Caco-2 (cell line): ENCODE measurements around the gene SCOC. TPM values are rescaled to one million over a fixed set of nuclear protein-coding genes. Genes with fewer than 3 reads are reported as not detected.

Source experiments
- BruUV-seq: library from RNA; stranded (reverse); fragments of 400-500 nt; replicated peaks from 2 replicates; lab custom pipeline; 2021; lab: Mats Ljungman, UMichigan
- CTCF ChIA-PET: fragments of 300-600 bp; sonication (Branson Sonifier 250); formaldehyde crosslinking; loops from one replicate; lab custom pipeline; 2022; ENCODE audit warnings: antibody characterized with exemption; lab: Charles Lee
- POLR2A ChIA-PET: fragments of 300-600 bp; sonication (Branson Sonifier 250); formaldehyde crosslinking; loops from one replicate; lab custom pipeline; 2022; ENCODE audit warnings: antibody characterized with exemption; lab: Charles Lee
- DNase-seq, 2 experiments: peaks; one replicate each; pipeline versions ENCODE4 v3.0.0 to v3.0.0-alpha.2; 2020 to 2022
- H3K27me3 ChIP-seq: replicated peaks from 2 replicates; pipeline ENCODE4 v1.6.0; 2011; ENCODE audit warnings: low read length; ENCODE audit not compliant: control insufficient read depth, insufficient read depth
- H3K36me3 ChIP-seq: 2 replicates; pipeline ENCODE4 v1.5.1; 2011; ENCODE audit warnings: low read length; ENCODE audit not compliant: control insufficient read depth, insufficient read depth
- H3K4me1 ChIP-seq: fragments of 250-450 bp; sonication (Bioruptor Pico); 2 replicates; pipeline ENCODE4 v1.5.1; 2020; ENCODE audit warnings: mild to moderate bottlenecking
- H3K4me3 ChIP-seq: 2 replicates; pipeline ENCODE4 v1.5.1; 2011; ENCODE audit warnings: low read depth, mild to moderate bottlenecking, control low read depth, low read length
- H3K9me3 ChIP-seq: fragments of 250-450 bp; sonication (Bioruptor Pico); 2 replicates; pipeline ENCODE4 v1.5.1; 2020; ENCODE audit warnings: mild to moderate bottlenecking, moderate library complexity
- H3K27ac Mint-ChIP-seq: one replicate; pipeline ENCODE4 v1.8.0; 2022; ENCODE audit warnings: mixed read lengths; ENCODE audit not compliant: unreplicated experiment
- H3K27me3 Mint-ChIP-seq: one replicate; pipeline ENCODE4 v1.8.0; 2022; ENCODE audit warnings: mixed read lengths; ENCODE audit not compliant: insufficient read depth, unreplicated experiment
- H3K36me3 Mint-ChIP-seq: one replicate; pipeline ENCODE4 v1.8.0; 2022; ENCODE audit warnings: mild to moderate bottlenecking, mixed read lengths; ENCODE audit not compliant: insufficient read depth, unreplicated experiment
- H3K4me1 Mint-ChIP-seq: one replicate; pipeline ENCODE4 v1.8.0; 2022; ENCODE audit warnings: low read depth, mixed read lengths; ENCODE audit not compliant: unreplicated experiment
- H3K4me3 Mint-ChIP-seq: one replicate; pipeline ENCODE4 v1.8.0; 2022; ENCODE audit warnings: mild to moderate bottlenecking, moderate library complexity, mixed read lengths; ENCODE audit not compliant: unreplicated experiment
- H3K9me3 Mint-ChIP-seq: one replicate; pipeline ENCODE4 v1.8.0; 2022; ENCODE audit warnings: mixed read lengths; ENCODE audit not compliant: unreplicated experiment
- intact Hi-C: fragments of 100-400 bp; cut with micrococcal nuclease; formaldehyde crosslinking; loops from one replicate; pipeline ENCODE4 v1.10.0; 2022; ENCODE audit not compliant: unreplicated experiment
- total RNA-seq: library from RNA; stranded (reverse); gene quantifications from 2 replicates; pipeline ENCODE4 v1.2.3, GENCODE V29; 2022
- TF ChIP-seq, protein P1 (sequence below), 2 experiments: fragments of 200-600 bp in 1 of 2; IDR thresholded peaks; 1 replicate in 1 of 2; 2 replicates in 1 of 2; pipeline versions ENCODE4 v1.5.1 to v1.8.0; 2011 to 2022; ENCODE audit warnings: antibody characterized with exemption in 1 of 2, control low read depth in 1 of 2, inconsistent platforms in 1 of 2, low read depth in 1 of 2, low read length in 1 of 2, mild to moderate bottlenecking in 1 of 2, moderate library complexity in 1 of 2; ENCODE audit not compliant: insufficient read depth in 1 of 2, severe bottlenecking in 1 of 2, unreplicated experiment in 1 of 2

SCOC gene
- total RNA-seq, 1 experiment from 2014 or later, result 39.6 TPM

DNA sequence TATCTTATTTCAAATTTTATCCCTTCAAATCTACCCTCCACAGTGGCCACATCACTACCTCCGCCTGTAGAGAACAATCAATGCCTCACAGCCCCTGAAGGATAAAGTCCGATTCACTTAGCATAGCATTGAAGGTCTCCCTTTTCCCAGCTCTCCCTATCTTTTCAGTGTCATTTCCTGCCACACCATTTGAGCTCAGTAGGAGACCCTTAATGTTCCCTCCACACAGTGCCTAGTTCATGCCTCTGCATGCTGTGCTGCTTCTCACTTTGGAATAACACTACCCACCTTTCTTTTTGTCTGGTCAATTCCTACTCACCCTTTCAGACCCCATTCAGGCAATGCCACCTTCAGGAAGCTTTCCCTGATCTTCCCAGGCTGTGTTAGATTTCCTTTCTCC lies 23.6 kb upstream of the SCOC start:
- no peaks in the 10 kb centered on the region for H3K9me3 ChIP-seq
- TF ChIP-seq, protein P1, sequence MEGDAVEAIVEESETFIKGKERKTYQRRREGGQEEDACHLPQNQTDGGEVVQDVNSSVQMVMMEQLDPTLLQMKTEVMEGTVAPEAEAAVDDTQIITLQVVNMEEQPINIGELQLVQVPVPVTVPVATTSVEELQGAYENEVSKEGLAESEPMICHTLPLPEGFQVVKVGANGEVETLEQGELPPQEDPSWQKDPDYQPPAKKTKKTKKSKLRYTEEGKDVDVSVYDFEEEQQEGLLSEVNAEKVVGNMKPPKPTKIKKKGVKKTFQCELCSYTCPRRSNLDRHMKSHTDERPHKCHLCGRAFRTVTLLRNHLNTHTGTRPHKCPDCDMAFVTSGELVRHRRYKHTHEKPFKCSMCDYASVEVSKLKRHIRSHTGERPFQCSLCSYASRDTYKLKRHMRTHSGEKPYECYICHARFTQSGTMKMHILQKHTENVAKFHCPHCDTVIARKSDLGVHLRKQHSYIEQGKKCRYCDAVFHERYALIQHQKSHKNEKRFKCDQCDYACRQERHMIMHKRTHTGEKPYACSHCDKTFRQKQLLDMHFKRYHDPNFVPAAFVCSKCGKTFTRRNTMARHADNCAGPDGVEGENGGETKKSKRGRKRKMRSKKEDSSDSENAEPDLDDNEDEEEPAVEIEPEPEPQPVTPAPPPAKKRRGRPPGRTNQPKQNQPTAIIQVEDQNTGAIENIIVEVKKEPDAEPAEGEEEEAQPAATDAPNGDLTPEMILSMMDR (IDR thresholded peaks at IDR 0.05; ENCODE audit: insufficient read depth in 1 of 2, low read depth in 1 of 2, low read length in 1 of 2, severe bottlenecking in 1 of 2, unreplicated experiment in 1 of 2), result no peak
- ChIA-PET POLR2A (no interaction called here), CTCF (no interaction called here)
- no peaks in the 10 kb centered on the region for H3K27me3 ChIP-seq
- no peak overlapping the region for H3K4me3 ChIP-seq
- Mint-ChIP-seq H3K36me3 (no peaks in the 10 kb centered on the region), H3K27ac (no peak overlapping the region), H3K27me3 (no peaks in the 10 kb centered on the region), H3K9me3 (no peaks in the 10 kb centered on the region), H3K4me1 (no peaks in the 10 kb centered on the region), H3K4me3 (no peak overlapping the region)
- no TSS peak for BruUV-seq
- H3K4me1 ChIP-seq, result no peaks in the 10 kb centered on the region
- DNase-seq, result no peak
- intact Hi-C loops, result no loop called here
- H3K36me3 ChIP-seq, result no peaks in the 10 kb centered on the region

DNA sequence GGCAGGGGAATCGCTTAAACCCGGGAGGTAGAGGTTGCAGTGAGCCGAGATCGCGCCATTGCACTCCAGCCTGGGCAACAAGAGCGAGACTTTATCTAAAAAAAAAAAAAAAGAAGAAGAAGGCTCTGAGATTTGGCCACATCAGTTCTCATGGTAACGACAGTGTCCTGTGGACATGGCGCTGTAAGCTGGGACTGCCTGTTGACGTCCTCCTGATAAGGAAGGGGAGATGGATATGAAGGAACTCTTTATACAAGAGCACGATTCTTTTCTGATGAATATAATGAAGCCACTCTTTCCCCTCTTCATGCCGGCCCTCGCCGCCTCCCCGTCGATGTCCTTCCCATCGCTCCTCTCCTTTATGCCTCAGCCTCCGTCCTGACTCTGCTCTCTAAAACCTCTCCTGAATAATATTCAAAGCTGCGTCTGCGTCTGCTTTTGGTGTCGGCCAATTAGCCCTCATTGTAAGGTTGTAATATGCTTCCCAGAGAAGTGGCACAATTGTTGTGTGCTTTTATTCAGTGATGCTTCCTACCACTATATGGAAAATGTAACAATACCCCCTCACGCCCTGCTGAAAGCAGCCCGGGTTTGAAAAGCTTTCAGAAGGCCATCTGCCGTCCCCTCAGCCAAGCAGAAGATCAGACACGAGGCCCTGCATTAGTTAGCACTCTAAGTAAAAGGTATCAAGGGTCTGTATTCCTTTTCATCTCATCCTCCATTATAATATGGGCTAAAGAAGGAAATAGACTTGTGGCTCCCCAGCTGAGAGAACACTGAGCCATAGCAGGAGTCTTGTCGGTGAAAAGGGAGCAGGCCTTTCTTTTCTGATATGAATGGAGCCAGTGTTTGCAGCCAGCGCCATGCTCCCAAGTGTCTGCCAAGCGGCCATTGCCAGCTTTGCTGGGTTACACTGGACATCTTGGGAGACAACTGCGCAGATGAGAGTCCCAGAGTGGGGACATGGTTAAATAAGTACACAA lies 22.1 kb upstream of the SCOC start:
- no peaks in the 10 kb centered on the region for H3K9me3 Mint-ChIP-seq
- H3K4me1 Mint-ChIP-seq, result no peaks in the 10 kb centered on the region
- no peaks in the 10 kb centered on the region for H3K36me3 Mint-ChIP-seq
- ChIA-PET POLR2A (no interaction called here), CTCF (no interaction called here)
- H3K27me3 Mint-ChIP-seq, result no peaks in the 10 kb centered on the region
- H3K27ac Mint-ChIP-seq, result no peak overlapping the region
- H3K4me3 Mint-ChIP-seq, result no peak overlapping the region
- H3K4me3 ChIP-seq, result no peak overlapping the region
- H3K4me1 ChIP-seq, result no peaks in the 10 kb centered on the region
- no peaks in the 10 kb centered on the region for H3K9me3 ChIP-seq
- DNase-seq, result no peak
- no TSS peak for BruUV-seq
- H3K27me3 ChIP-seq, result no peaks in the 10 kb centered on the region
- intact Hi-C loops, result no loop called here
- TF ChIP-seq, protein P1 (IDR thresholded peaks at IDR 0.05; ENCODE audit: insufficient read depth in 1 of 2, low read depth in 1 of 2, low read length in 1 of 2, severe bottlenecking in 1 of 2, unreplicated experiment in 1 of 2), result no peak
- H3K36me3 ChIP-seq, result no peaks in the 10 kb centered on the region

DNA sequence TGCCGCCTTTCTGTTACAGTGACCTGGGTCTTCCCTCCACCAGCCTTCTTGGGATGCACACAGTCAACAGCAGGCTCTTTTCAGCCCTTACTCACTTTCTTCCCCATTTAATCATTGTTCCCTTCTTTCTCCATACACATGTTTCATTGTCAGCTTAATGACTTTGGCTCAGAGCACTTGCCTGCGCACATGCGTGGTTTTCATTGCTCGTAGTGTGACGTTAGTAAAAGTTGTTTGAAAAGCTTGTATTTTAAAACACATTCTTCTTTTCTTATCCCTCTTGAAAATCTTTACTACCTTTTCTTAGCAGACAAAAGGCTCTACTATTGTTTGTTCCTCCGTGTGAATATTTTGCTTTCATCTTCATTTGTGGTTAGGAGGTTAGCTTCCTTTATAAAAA lies 19.7 kb upstream of the SCOC start:
- Mint-ChIP-seq H3K27me3 (no peaks in the 10 kb centered on the region), H3K4me1 (peaks cover 7% of the 10 kb centered on the region), H3K36me3 (no peaks in the 10 kb centered on the region), H3K27ac (no peak overlapping the region), H3K4me3 (no peak overlapping the region), H3K9me3 (no peaks in the 10 kb centered on the region)
- Histone ChIP-seq H3K9me3 (no peaks in the 10 kb centered on the region), H3K4me1 (peaks cover 10% of the 10 kb centered on the region), H3K27me3 (no peaks in the 10 kb centered on the region), H3K4me3 (no peak overlapping the region), H3K36me3 (no peaks in the 10 kb centered on the region)
- BruUV-seq, result no TSS peak
- intact Hi-C loops, result no loop called here
- no peak for DNase-seq
- ChIA-PET CTCF (interaction anchor here (1.0 kb wide), 1 partner anchor 23 kb away, joined by 3 read pairs; no protein-coding TSS in a partner anchor), POLR2A (interaction anchor here (0.6 kb wide), 1 partner anchor 164 kb away, joined by 3 read pairs; no protein-coding TSS in a partner anchor)
- TF ChIP-seq, protein P1 (IDR thresholded peaks at IDR 0.05; ENCODE audit: insufficient read depth in 1 of 2, low read depth in 1 of 2, low read length in 1 of 2, severe bottlenecking in 1 of 2, unreplicated experiment in 1 of 2), result no peak
